ENCODE measurements around the gene NRXN3. TPM values are rescaled to one million over a fixed set of nuclear protein-coding genes. Genes with fewer than 3 reads are reported as not detected.

Gene NRXN3
- total and polyA plus RNA-seq, 2 experiments from 2014 or later, result 0.08 to 0.11 TPM

- no peaks in the 10 kb centered on the region for H3K9me3 ChIP-seq (ENCODE audit: low read depth)
- in situ Hi-C loops (cut with MboI), result no loop called here
- no peaks in the 10 kb centered on the region for H3K4me1 ChIP-seq (ENCODE audit: insufficient read depth)
- no peaks in the 10 kb centered on the region for H3K79me2 ChIP-seq (ENCODE audit: insufficient read depth)
- 13 to 16% methylated on average over 11 of the region's 11 CpGs for WGBS, 2 experiments (ENCODE audit: low coverage in 1 of 2, low lambda C conversion rate in 2 of 2, missing lambda C conversion rate in 2 of 2)
- no peaks in the 10 kb centered on the region for H3K9me2 ChIP-seq (ENCODE audit: insufficient read depth)
- no peak overlapping the region for H3K4me2 ChIP-seq (ENCODE audit: unreplicated experiment)
- H3K36me3 ChIP-seq (ENCODE audit: low read depth), result no peaks in the 10 kb centered on the region
- no peak overlapping the region for H3K27ac ChIP-seq
- no peak overlapping the region for H2AFZ ChIP-seq
- H3K9ac ChIP-seq, result no peak overlapping the region
- no peak for TF ChIP-seq EZH2phosphoT487 (IDR thresholded peaks at IDR 0.05; ENCODE audit: insufficient read depth, low read depth)
- no peak for TF ChIP-seq EZH2 (IDR thresholded peaks at IDR 0.05; ENCODE audit: insufficient read depth, poor library complexity, severe bottlenecking)
- H3K4me3 ChIP-seq, result no peak overlapping the region
- no peaks in the 10 kb centered on the region for H3F3A ChIP-seq (ENCODE audit: insufficient read depth)
- H4K20me1 ChIP-seq (ENCODE audit: insufficient read depth), result no peaks in the 10 kb centered on the region
- no peak for DNase-seq
- H3K27me3 ChIP-seq (replicated peaks; ENCODE audit: insufficient read depth), result no peaks in the 10 kb centered on the region
Observed at GRCh38 chr14:78297858-78298257, 127.7 kb downstream of the NRXN3 start.

- Histone ChIP-seq H3K9me2 (ENCODE audit: insufficient read depth) (no peaks in the 10 kb centered on the region), H3K4me1 (ENCODE audit: insufficient read depth) (no peaks in the 10 kb centered on the region), H3K27ac (no peak overlapping the region), H3K4me2 (ENCODE audit: unreplicated experiment) (no peak overlapping the region), H3K9ac (no peak overlapping the region), H3K4me3 (no peak overlapping the region), H2AFZ (no peak overlapping the region), H3K27me3 (replicated peaks; ENCODE audit: insufficient read depth) (no peaks in the 10 kb centered on the region), H3F3A (ENCODE audit: insufficient read depth) (no peaks in the 10 kb centered on the region), H3K79me2 (ENCODE audit: insufficient read depth) (no peaks in the 10 kb centered on the region), H4K20me1 (ENCODE audit: insufficient read depth) (no peaks in the 10 kb centered on the region), H3K9me3 (ENCODE audit: low read depth) (no peaks in the 10 kb centered on the region), H3K36me3 (ENCODE audit: low read depth) (no peaks in the 10 kb centered on the region)
- in situ Hi-C loops (cut with MboI), result no loop called here
- TF ChIP-seq EZH2phosphoT487 (IDR thresholded peaks at IDR 0.05; ENCODE audit: insufficient read depth, low read depth), result no peak
- TF ChIP-seq EZH2 (IDR thresholded peaks at IDR 0.05; ENCODE audit: insufficient read depth, poor library complexity, severe bottlenecking), result no peak
- no peak for DNase-seq
- WGBS, 2 experiments (ENCODE audit: low coverage in 1 of 2, low lambda C conversion rate in 2 of 2, missing lambda C conversion rate in 2 of 2), result 0% methylated on average over 1 of the region's 1 CpG
Observed at GRCh38 chr14:78298298-78298697, 128.1 kb downstream of the NRXN3 start.

GRCh38 chr14:78302841-78303240 is 132.7 kb downstream of the NRXN3 start:
- no peak overlapping the region for H3K4me3 ChIP-seq
- H2AFZ ChIP-seq, result no peak overlapping the region
- no peak for TF ChIP-seq EZH2 (IDR thresholded peaks at IDR 0.05; ENCODE audit: insufficient read depth, poor library complexity, severe bottlenecking)
- no peak for TF ChIP-seq EZH2phosphoT487 (IDR thresholded peaks at IDR 0.05; ENCODE audit: insufficient read depth, low read depth)
- H4K20me1 ChIP-seq (ENCODE audit: insufficient read depth), result no peaks in the 10 kb centered on the region
- no peaks in the 10 kb centered on the region for H3K9me2 ChIP-seq (ENCODE audit: insufficient read depth)
- H3K36me3 ChIP-seq (ENCODE audit: low read depth), result no peaks in the 10 kb centered on the region
- no peaks in the 10 kb centered on the region for H3K9me3 ChIP-seq (ENCODE audit: low read depth)
- in situ Hi-C loops (cut with MboI), result no loop called here
- no peaks in the 10 kb centered on the region for H3F3A ChIP-seq (ENCODE audit: insufficient read depth)
- H3K4me2 ChIP-seq (ENCODE audit: unreplicated experiment), result no peak overlapping the region
- DNase-seq, result no peak
- 7 to 9% methylated on average over 2 of the region's 2 CpGs for WGBS, 2 experiments (ENCODE audit: low coverage in 1 of 2, low lambda C conversion rate in 2 of 2, missing lambda C conversion rate in 2 of 2)
- no peak overlapping the region for H3K27ac ChIP-seq
- H3K4me1 ChIP-seq (ENCODE audit: insufficient read depth), result no peaks in the 10 kb centered on the region
- no peaks in the 10 kb centered on the region for H3K79me2 ChIP-seq (ENCODE audit: insufficient read depth)
- H3K27me3 ChIP-seq (replicated peaks; ENCODE audit: insufficient read depth), result no peaks in the 10 kb centered on the region
- H3K9ac ChIP-seq, result no peak overlapping the region

- H3K9ac ChIP-seq, result no peak overlapping the region
- no peak overlapping the region for H3K4me2 ChIP-seq (ENCODE audit: unreplicated experiment)
- no peak overlapping the region for H3K27ac ChIP-seq
- no peaks in the 10 kb centered on the region for H4K20me1 ChIP-seq (ENCODE audit: insufficient read depth)
- no peak for DNase-seq
- no peaks in the 10 kb centered on the region for H3K79me2 ChIP-seq (ENCODE audit: insufficient read depth)
- no peaks in the 10 kb centered on the region for H3K27me3 ChIP-seq (replicated peaks; ENCODE audit: insufficient read depth)
- H3K4me1 ChIP-seq (ENCODE audit: insufficient read depth), result no peaks in the 10 kb centered on the region
- TF ChIP-seq EZH2 (IDR thresholded peaks at IDR 0.05; ENCODE audit: insufficient read depth, poor library complexity, severe bottlenecking), result no peak
- TF ChIP-seq EZH2phosphoT487 (IDR thresholded peaks at IDR 0.05; ENCODE audit: insufficient read depth, low read depth), result no peak
- no peak overlapping the region for H3K4me3 ChIP-seq
- 11 to 19% methylated on average over 2 of the region's 2 CpGs for WGBS, 2 experiments (ENCODE audit: low coverage in 1 of 2, low lambda C conversion rate in 2 of 2, missing lambda C conversion rate in 2 of 2)
- no peaks in the 10 kb centered on the region for H3F3A ChIP-seq (ENCODE audit: insufficient read depth)
- H3K9me2 ChIP-seq (ENCODE audit: insufficient read depth), result no peaks in the 10 kb centered on the region
- no peaks in the 10 kb centered on the region for H3K36me3 ChIP-seq (ENCODE audit: low read depth)
- H2AFZ ChIP-seq, result no peak overlapping the region
- in situ Hi-C loops (cut with MboI), result no loop called here
- H3K9me3 ChIP-seq (ENCODE audit: low read depth), result no peaks in the 10 kb centered on the region
Observed at GRCh38 chr14:78307671-78308070, 137.5 kb downstream of the NRXN3 start.

- in situ Hi-C loops (cut with MboI), result no loop called here
- no peaks in the 10 kb centered on the region for H4K20me1 ChIP-seq (ENCODE audit: insufficient read depth)
- no peaks in the 10 kb centered on the region for H3K79me2 ChIP-seq (ENCODE audit: insufficient read depth)
- H3K36me3 ChIP-seq (ENCODE audit: low read depth), result no peaks in the 10 kb centered on the region
- no peaks in the 10 kb centered on the region for H3K27me3 ChIP-seq (replicated peaks; ENCODE audit: insufficient read depth)
- no peak for DNase-seq
- H3K4me1 ChIP-seq (ENCODE audit: insufficient read depth), result no peaks in the 10 kb centered on the region
- no peak overlapping the region for H2AFZ ChIP-seq
- WGBS, 2 experiments (ENCODE audit: low coverage in 1 of 2, low lambda C conversion rate in 2 of 2, missing lambda C conversion rate in 2 of 2), result 37 to 39% methylated on average over 2 of the region's 2 CpGs
- H3K9ac ChIP-seq, result no peak overlapping the region
- H3F3A ChIP-seq (ENCODE audit: insufficient read depth), result no peaks in the 10 kb centered on the region
- H3K4me2 ChIP-seq (ENCODE audit: unreplicated experiment), result no peak overlapping the region
- H3K9me2 ChIP-seq (ENCODE audit: insufficient read depth), result no peaks in the 10 kb centered on the region
- no peaks in the 10 kb centered on the region for H3K9me3 ChIP-seq (ENCODE audit: low read depth)
- H3K4me3 ChIP-seq, result no peak overlapping the region
- TF ChIP-seq EZH2 (IDR thresholded peaks at IDR 0.05; ENCODE audit: insufficient read depth, poor library complexity, severe bottlenecking) (no peak), EZH2phosphoT487 (IDR thresholded peaks at IDR 0.05; ENCODE audit: insufficient read depth, low read depth) (no peak)
- H3K27ac ChIP-seq, result no peak overlapping the region
Observed at GRCh38 chr14:78308079-78308478, 137.9 kb downstream of the NRXN3 start.
